HL-60 (cell line): ENCODE results near the gene NEK2.

Experiments used
- GABPA ChIP-seq: IDR thresholded peaks from 2 replicates; pipeline ENCODE4 v1.6.1; 2012; ENCODE audit warnings: low read depth
- TF ChIP-seq, protein P1 (sequence below): IDR thresholded peaks from one replicate; pipeline ENCODE4 v1.5.1; 2011; ENCODE audit warnings: low read length, control low read depth, inconsistent platforms; ENCODE audit not compliant: insufficient read depth

DNA sequence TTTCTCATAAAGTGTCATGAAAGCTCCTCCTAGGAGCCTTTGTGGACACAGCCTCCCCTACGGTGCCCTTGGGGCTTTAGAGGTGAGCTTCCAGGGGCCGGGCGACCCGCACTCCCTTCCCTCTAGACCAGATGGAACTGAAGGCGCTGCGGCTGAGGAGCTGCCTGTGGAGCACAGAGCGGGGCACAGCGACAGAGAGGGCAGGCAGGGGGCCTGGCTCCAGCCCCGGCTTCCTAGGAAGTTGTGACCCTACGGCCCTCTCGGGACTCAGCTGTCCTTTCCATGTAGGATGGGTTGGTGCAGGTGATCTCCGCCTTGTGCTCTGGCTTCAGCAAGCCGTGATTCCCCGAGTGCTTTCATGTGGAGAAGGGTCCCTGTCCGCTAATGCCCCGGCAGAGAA lies 23.6 kb upstream of the NEK2 start:
- TF ChIP-seq GABPA = no peak
- TF ChIP-seq, protein P1, sequence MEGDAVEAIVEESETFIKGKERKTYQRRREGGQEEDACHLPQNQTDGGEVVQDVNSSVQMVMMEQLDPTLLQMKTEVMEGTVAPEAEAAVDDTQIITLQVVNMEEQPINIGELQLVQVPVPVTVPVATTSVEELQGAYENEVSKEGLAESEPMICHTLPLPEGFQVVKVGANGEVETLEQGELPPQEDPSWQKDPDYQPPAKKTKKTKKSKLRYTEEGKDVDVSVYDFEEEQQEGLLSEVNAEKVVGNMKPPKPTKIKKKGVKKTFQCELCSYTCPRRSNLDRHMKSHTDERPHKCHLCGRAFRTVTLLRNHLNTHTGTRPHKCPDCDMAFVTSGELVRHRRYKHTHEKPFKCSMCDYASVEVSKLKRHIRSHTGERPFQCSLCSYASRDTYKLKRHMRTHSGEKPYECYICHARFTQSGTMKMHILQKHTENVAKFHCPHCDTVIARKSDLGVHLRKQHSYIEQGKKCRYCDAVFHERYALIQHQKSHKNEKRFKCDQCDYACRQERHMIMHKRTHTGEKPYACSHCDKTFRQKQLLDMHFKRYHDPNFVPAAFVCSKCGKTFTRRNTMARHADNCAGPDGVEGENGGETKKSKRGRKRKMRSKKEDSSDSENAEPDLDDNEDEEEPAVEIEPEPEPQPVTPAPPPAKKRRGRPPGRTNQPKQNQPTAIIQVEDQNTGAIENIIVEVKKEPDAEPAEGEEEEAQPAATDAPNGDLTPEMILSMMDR = no peak
